Fibroblast of peridontal ligament (primary cell): ENCODE data around the gene TANC1.

Experiments
- DNase-seq: peaks from one replicate; pipeline ENCODE4 v3.0.0-alpha.2; 2010; ENCODE audit errors: extremely low read depth

Gene TANC1

DNA sequence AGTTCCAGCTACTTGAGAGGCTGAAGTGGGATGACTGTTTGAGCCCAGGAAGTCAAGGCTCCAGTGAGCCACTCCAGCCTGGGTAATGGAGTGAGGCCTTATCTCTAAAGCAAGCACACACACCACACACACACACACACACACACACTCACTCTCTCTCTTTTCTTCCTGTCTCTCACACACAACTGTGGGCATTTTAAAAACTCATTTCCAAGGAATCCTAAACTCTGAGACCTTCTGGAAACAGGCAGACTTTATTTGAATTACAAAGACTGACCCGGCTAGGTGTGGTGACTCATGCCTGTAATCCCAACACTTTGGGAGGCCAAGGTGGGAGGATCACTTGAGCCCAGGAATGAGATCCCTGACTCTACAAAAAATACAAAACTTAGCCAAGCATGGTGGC lies 296.7 kb downstream of the TANC1 start:
- no peak for DNase-seq

DNA sequence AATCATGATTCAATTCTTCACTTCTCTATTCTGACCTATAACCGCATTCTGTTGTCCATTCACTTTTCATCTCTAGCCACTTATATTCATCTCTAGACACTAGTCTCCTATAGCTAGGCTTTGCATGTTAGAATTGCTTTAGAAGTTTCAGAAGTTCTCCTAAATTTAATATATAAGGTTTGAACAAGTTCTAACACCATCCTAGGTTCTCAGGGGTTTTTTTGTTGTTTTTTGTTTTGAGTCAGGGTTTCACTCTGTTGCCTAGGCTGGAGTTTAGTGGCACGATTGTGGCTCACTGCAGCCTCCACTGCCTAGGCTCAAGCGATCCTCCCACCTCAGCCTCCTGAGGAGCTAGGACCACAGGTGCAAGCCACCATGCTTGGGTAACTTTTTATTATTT lies 298.1 kb downstream of the TANC1 start:
- no peak for DNase-seq

DNA sequence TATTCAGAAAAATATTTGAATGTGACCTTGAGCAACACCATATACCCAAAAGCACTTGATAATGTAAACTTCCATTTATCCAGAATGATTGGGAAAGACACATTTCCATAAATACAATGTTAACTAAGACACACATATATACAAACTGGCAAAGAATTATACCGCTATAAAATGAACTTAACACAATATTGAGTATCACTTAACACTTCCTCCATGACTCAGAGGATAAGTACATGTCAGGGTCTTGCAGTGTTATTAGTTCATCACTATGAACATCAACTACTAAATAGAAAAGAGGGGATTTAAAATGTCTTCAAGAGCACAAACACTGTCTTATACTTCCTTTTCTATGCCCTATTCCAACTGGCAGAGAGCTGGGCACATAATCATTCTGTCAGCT lies 299.5 kb downstream of the TANC1 start:
- DNase-seq: no peak

DNA sequence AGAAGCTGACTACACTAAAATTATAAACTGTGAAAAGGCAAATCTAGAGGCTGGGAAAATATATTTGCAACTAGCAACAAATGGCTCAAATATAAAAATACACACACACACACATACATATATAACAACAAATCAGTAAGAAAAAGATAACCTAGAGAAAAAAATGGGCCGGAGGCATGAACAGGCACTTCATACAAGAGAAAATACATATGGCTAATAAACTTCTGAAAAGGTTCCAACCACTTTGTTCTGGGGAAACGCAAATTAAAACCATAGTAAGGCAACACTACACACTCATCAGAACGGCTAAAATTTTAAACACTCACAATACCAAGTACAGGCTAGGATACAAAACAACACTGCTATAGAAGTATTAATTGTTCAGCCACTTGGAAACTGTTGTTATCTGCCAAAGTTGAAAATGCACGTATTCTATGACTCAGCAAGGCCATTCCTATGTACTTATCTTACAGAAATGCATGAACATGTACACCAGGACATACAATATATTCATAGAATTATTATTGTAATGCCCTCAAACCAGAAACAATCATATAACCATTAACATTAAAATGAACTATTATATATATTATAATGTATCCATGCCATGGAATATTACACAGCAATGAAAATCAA lies 302.4 kb downstream of the TANC1 start:
- no peak for DNase-seq

DNA sequence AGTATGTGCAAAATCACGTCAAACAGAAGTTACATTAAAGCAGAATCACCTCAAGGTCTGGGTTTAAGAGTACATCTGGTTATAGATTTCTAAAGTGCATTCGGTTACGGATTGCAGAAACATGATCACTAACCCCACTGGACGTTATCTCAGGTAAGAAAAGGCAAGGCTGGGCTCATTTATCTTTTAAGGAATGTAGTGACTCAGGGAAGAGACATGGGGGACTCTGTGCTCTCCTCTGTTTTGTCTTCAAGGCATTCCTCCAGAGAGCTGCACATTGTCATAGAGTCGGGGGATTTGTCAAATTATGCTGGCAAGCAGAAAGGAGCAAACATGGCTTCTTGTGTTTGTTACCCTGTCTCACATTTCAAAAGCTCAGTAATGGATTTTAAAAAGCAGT lies 303.7 kb downstream of the TANC1 start:
- DNase-seq: no peak

DNA sequence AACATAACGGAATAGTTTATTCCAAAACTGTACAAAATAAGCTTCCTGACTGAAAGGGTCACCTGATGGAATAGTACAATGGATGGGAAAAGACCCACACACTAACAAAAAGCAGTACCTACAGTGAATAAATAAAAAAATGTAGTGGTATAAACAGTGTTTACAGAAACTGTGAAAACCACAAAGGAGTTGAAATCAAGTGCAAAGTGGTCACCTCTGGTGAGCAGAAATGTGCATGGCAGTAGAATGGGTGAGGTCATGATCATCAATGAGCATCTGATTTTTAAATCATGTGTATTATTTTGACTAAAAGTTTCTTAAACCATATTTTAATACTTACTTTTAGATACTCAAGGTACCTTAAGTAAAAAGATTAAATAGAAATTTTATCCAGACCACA lies 306.7 kb downstream of the TANC1 start:
- DNase-seq: no peak

DNA sequence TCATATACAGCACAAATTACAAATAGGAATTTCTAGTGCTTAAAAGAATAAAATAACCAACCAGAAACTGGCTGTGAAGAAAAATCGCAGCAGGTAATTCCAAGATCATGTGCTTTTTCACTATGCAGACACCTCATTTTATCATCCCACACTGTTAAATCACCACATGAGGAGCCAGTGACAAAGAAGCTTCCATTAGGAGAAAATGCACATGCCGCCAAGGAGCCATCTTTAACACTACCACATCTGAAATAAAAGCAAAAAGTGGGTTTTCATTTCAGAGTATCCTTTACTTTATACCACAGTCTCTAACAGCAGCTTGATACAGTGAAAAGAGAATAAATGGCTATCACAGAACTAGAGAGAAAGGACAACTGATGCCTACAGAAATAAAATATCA lies 311.3 kb downstream of the TANC1 start:
- DNase-seq: no peak

DNA sequence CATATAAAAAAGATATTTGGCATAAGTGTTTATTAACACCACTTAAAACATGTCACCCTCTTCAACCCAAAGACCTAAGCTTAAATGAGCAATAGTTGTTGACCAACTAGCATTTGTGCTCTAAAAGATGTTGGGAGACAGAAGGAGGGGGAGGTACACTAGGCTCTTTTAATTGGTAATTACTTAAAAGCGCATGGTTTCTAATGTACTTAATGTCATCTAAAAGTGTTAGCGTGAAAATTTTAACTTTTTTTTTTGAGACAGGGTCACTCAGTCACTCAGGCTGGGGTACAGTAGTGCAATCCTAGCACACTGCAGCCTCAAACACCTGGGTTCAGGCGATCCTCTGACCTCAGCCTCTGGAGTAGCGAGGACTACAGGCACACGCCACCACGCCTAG lies 312.6 kb downstream of the TANC1 start:
- no peak for DNase-seq
